H1 (cell line): Measurements from ENCODE around the gene SLC24A3. TPM values are rescaled to one million over a fixed set of nuclear protein-coding genes. Genes with fewer than 3 reads are reported as not detected.

Experiments
- CTCF ChIA-PET: fragments of 300-600 bp; sonication (Branson Sonifier 250); formaldehyde crosslinking; loops from one replicate; lab custom pipeline; 2021; ENCODE audit not compliant: partially characterized antibody; lab: Charles Lee
- POLR2A ChIA-PET: fragments of 300-600 bp; sonication (Branson Sonifier 250); formaldehyde crosslinking; loops from one replicate; lab custom pipeline; 2021; ENCODE audit warnings: inconsistent platforms; ENCODE audit not compliant: partially characterized antibody; lab: Charles Lee
- DNase-seq, 2 experiments: peaks; one replicate each; pipeline versions ENCODE4 v3.0.0 to v3.0.0-alpha.2; 2010 to 2022; ENCODE audit warnings: low spot score in 2 of 2, low read depth in 1 of 2, mixed read lengths in 1 of 2
- FAIRE-seq: peaks from 2 replicates; lab custom pipeline; 2011; peaks lifted over from hg19 to GRCh38; lab: Jason Lieb, UNC
- H2AFZ ChIP-seq: 2 replicates; pipeline ENCODE4 v1.8.1; 2012; ENCODE audit warnings: low read length, inconsistent platforms
- H2AK5ac ChIP-seq: 2 replicates; pipeline ENCODE4 v1.6.1; 2013; ENCODE audit warnings: low read depth, low read length
- H2BK120ac ChIP-seq: replicated peaks from 2 replicates; pipeline ENCODE3; 2013; ENCODE audit warnings: low read depth, low read length, inconsistent platforms
- H2BK12ac ChIP-seq: 2 replicates; pipeline ENCODE4 v1.6.1; 2013; ENCODE audit warnings: low read depth, low read length
- H2BK15ac ChIP-seq: 2 replicates; pipeline ENCODE4 v1.6.1; 2013; ENCODE audit warnings: low read length
- H2BK20ac ChIP-seq: 2 replicates; pipeline ENCODE4 v1.6.1; 2013; ENCODE audit warnings: low read length
- H2BK5ac ChIP-seq: 2 replicates; pipeline ENCODE4 v1.6.1; 2013; ENCODE audit warnings: low read depth, low read length
- H3K14ac ChIP-seq: 2 replicates; pipeline ENCODE4 v1.6.1; 2013; ENCODE audit warnings: inconsistent platforms; ENCODE audit not compliant: insufficient read length
- H3K18ac ChIP-seq: 2 replicates; pipeline ENCODE4 v1.6.1; 2013; ENCODE audit warnings: low read length; ENCODE audit errors: extremely low read depth
- H3K23ac ChIP-seq: 2 replicates; pipeline ENCODE4 v1.6.1; 2013; ENCODE audit warnings: inconsistent platforms; ENCODE audit not compliant: insufficient read length
- H3K23me2 ChIP-seq: 2 replicates; pipeline ENCODE4 v1.6.1; 2013; ENCODE audit warnings: low read depth, low read length
- H3K27ac ChIP-seq: 2 replicates; pipeline ENCODE4 v1.6.1; 2011; ENCODE audit warnings: low read depth, low read length, inconsistent platforms
- H3K27me3 ChIP-seq, 4 experiments: replicated peaks in 1 of 4; 1 replicate in 1 of 4; 2 replicates in 3 of 4; pipeline versions ENCODE4 v1.6.1 to v1.8.1; 2011 to 2013; ENCODE audit warnings: low read length in 3 of 4, mild to moderate bottlenecking in 3 of 4, inconsistent platforms in 2 of 4, mixed read lengths in 2 of 4, moderate library complexity in 1 of 4; ENCODE audit not compliant: control insufficient read depth in 3 of 4, insufficient read depth in 3 of 4; ENCODE audit errors: extremely low read depth in 1 of 4
- H3K36me3 ChIP-seq, 4 experiments: 2 replicates each; pipeline versions ENCODE4 v1.6.1 to v1.8.1; 2011 to 2013; ENCODE audit warnings: mild to moderate bottlenecking in 4 of 4, low read length in 3 of 4, moderate library complexity in 2 of 4, control low read depth in 1 of 4, inconsistent platforms in 1 of 4; ENCODE audit not compliant: insufficient read depth in 4 of 4, control insufficient read depth in 2 of 4
- H3K4ac ChIP-seq: replicated peaks from 2 replicates; pipeline ENCODE3; 2013; ENCODE audit warnings: low read length, low read depth, mixed read lengths, inconsistent platforms; ENCODE audit not compliant: insufficient read length
- H3K4me1 ChIP-seq, 4 experiments: replicated peaks in 1 of 4; 1 replicate in 1 of 4; 2 replicates in 3 of 4; pipeline versions ENCODE4 v1.6.1 to v1.8.1; 2011 to 2013; ENCODE audit warnings: low read length in 3 of 4, inconsistent platforms in 2 of 4, mixed read lengths in 1 of 4; ENCODE audit not compliant: insufficient read depth in 4 of 4, control insufficient read depth in 3 of 4
- H3K4me2 ChIP-seq, 2 experiments: 2 replicates each; pipeline versions ENCODE4 v1.6.1 to v1.8.1; 2011 to 2013; ENCODE audit warnings: low read depth in 2 of 2, low read length in 2 of 2, control low read depth in 1 of 2, inconsistent platforms in 1 of 2, mild to moderate bottlenecking in 1 of 2; ENCODE audit not compliant: insufficient read depth in 1 of 2
- H3K4me3 ChIP-seq, 4 experiments: fragments of 200-600, 300-600 bp in 1 of 4; sonication (generic), shearing (Covaris generic), sonication (Bioruptor Twin) in 1 of 4; 2 replicates each; pipeline versions ENCODE4 v1.5.1 to v1.8.1; 2011 to 2016; ENCODE audit warnings: low read length in 4 of 4, low read depth in 3 of 4, control low read depth in 2 of 4, inconsistent platforms in 2 of 4, mild to moderate bottlenecking in 2 of 4, mixed read lengths in 1 of 4, moderate library complexity in 1 of 4; ENCODE audit not compliant: insufficient read depth in 2 of 4; ENCODE audit errors: extremely low read depth in 1 of 4
- H3K56ac ChIP-seq: replicated peaks from 2 replicates; pipeline ENCODE3; 2013; ENCODE audit warnings: low read depth, mild to moderate bottlenecking, mixed read lengths, low read length, inconsistent platforms; ENCODE audit not compliant: insufficient read length
- H3K79me1 ChIP-seq: 2 replicates; pipeline ENCODE4 v1.6.1; 2013; ENCODE audit warnings: low read depth, low read length, control low read depth
- H3K79me2 ChIP-seq, 2 experiments: 2 replicates each; pipeline versions ENCODE4 v1.6.1 to v1.8.1; 2012 to 2013; ENCODE audit warnings: low read length in 2 of 2, mild to moderate bottlenecking in 2 of 2, inconsistent platforms in 1 of 2; ENCODE audit not compliant: insufficient read depth in 2 of 2, control insufficient read depth in 1 of 2
- H3K9ac ChIP-seq, 4 experiments: replicated peaks in 1 of 4; 1 replicate in 1 of 4; 2 replicates in 3 of 4; pipeline versions ENCODE4 v1.6.1 to v1.8.1; 2011 to 2013; ENCODE audit warnings: low read depth in 3 of 4, low read length in 3 of 4, control low read depth in 2 of 4, mild to moderate bottlenecking in 2 of 4, moderate library complexity in 2 of 4, inconsistent platforms in 1 of 4; ENCODE audit errors: extremely low read depth in 1 of 4
- H3K9me3 ChIP-seq, 2 experiments: 2 replicates each; pipeline versions ENCODE4 v1.6.1 to v1.8.1; 2012 to 2013; ENCODE audit warnings: mild to moderate bottlenecking in 2 of 2, moderate library complexity in 2 of 2, control low read depth in 1 of 2, inconsistent platforms in 1 of 2, low read depth in 1 of 2, low read length in 1 of 2, mixed read lengths in 1 of 2; ENCODE audit not compliant: insufficient read depth in 2 of 2
- H4K20me1 ChIP-seq, 2 experiments: replicated peaks in 1 of 2; 2 replicates each; pipeline versions ENCODE3 to v1.8.1; 2011 to 2013; ENCODE audit warnings: inconsistent platforms in 2 of 2, low read length in 2 of 2, mild to moderate bottlenecking in 1 of 2; ENCODE audit not compliant: insufficient read depth in 2 of 2, control insufficient read depth in 1 of 2
- H4K5ac ChIP-seq: 2 replicates; pipeline ENCODE4 v1.6.1; 2013; ENCODE audit warnings: low read length, low read depth, mixed read lengths, inconsistent platforms; ENCODE audit not compliant: insufficient read length
- H4K8ac ChIP-seq: 2 replicates; pipeline ENCODE4 v1.8.0; 2013; ENCODE audit warnings: mild to moderate bottlenecking, moderate library complexity, low read length, inconsistent platforms; ENCODE audit not compliant: insufficient read depth; ENCODE audit errors: extremely low read depth
- H4K91ac ChIP-seq: replicated peaks from 2 replicates; pipeline ENCODE3; 2013; ENCODE audit warnings: low read length, mixed read lengths, inconsistent platforms; ENCODE audit not compliant: insufficient read length
- CBX5 ChIP-seq: fragments of 300-800, 300-1000 bp; sonication (generic); IDR thresholded peaks from 2 replicates; pipeline ENCODE4 v1.7.1; 2016; ENCODE audit warnings: antibody characterized with exemption, low read length, low read depth
- CHD2 ChIP-seq: IDR thresholded peaks from 2 replicates; pipeline ENCODE4 v1.6.1; 2012; ENCODE audit warnings: low read length, improper control_type of control experiment
- CTBP2 ChIP-seq: IDR thresholded peaks from 2 replicates; pipeline ENCODE4 v1.7.0; 2011; ENCODE audit warnings: borderline replicate concordance, mild to moderate bottlenecking, moderate library complexity, mixed read lengths, low read length; ENCODE audit not compliant: insufficient read depth, insufficient read length
- FOSL1 ChIP-seq: IDR thresholded peaks from 2 replicates; pipeline ENCODE4 v1.6.1; 2011; ENCODE audit warnings: mild to moderate bottlenecking, low read depth, low read length, moderate library complexity; ENCODE audit not compliant: insufficient read depth
- WGBS, 2 experiments: shearing (Covaris generic) in 1 of 2; methylation state at CpG; one replicate each; pipeline versions ENCODE4 v1.1.6 to v1.1.7; 2013 to 2015; ENCODE audit warnings: low lambda C conversion rate in 2 of 2, mixed read lengths in 2 of 2, inconsistent platforms in 1 of 2, low coverage in 1 of 2, missing lambda C conversion rate in 1 of 2; ENCODE audit not compliant: insufficient replicate concordance in 2 of 2, insufficient coverage in 1 of 2, insufficient read length in 1 of 2; ENCODE audit errors: extremely low coverage in 1 of 2, missing lambda C conversion rate in 1 of 2; 5-methylcytosine and 5-hydroxymethylcytosine counted together
- polyA plus RNA-seq, 7 experiments: library from polyadenylated mRNA; depleted of rRNA in 3 of 7; stranded (reverse) in 5 of 7; unstranded in 2 of 7; fragments of >200 nt in 5 of 7; fragments of 200-250 nt in 2 of 7; gene quantifications; 1 replicate in 5 of 7; 2 replicates in 1 of 7; 4 replicates in 1 of 7; pipeline versions ENCODE4 v1.2.1 to v1.2.3, GENCODE V29; 2011 to 2013; ENCODE audit warnings: missing spikeins in 2 of 7, mixed read lengths in 2 of 7
- total RNA-seq: library from RNA; stranded (reverse); fragmentation: NEBNext Ultra II Directional; extraction: Animal tissue kit (Norgen Biotek cat#: 25700); gene quantifications from 2 replicates; pipeline ENCODE4 v1.2.1, GENCODE V29; 2021
- TF ChIP-seq, protein P1 (sequence below): IDR thresholded peaks from 2 replicates; pipeline ENCODE4 v1.6.1; 2012; ENCODE audit warnings: inconsistent platforms

Gene SLC24A3
- total and polyA plus RNA-seq, 2 of the 8 experiments (the other 6 are each of a cell fraction or from before 2014, with no cell fraction given), result 4.5 to 6.3 TPM

GRCh38 chr20:19232997-19233794 lies 20.8 kb downstream of the SLC24A3 start:
- WGBS, 2 experiments, result 85% methylated on average over 12 of the region's 12 CpGs; no CpG with 5 or more reads in 1 of the 2 experiments

More at GRCh38 chr20:19232997-19233794, 20.8 kb downstream of the SLC24A3 start:
- Histone ChIP-seq H3K4me1 (no peaks in the 10 kb centered on the region), H3K23me2 (no peaks in the 10 kb centered on the region), H3K79me1 (no peaks in the 10 kb centered on the region), H2AK5ac (no peak overlapping the region), H2AFZ (no peak overlapping the region), H3K56ac (no peak overlapping the region), H2BK20ac (no peak overlapping the region), H3K4me2 (no peak overlapping the region), H3K14ac (no peak overlapping the region), H3K79me2 (no peaks in the 10 kb centered on the region), H3K36me3 (no peaks in the 10 kb centered on the region), H3K9me3 (no peaks in the 10 kb centered on the region), H2BK120ac (no peak overlapping the region), H4K8ac (no peak overlapping the region), H2BK12ac (no peak overlapping the region), H3K9ac (no peak overlapping the region), H3K27ac (no peak overlapping the region), H3K4ac (no peak overlapping the region), H2BK5ac (no peak overlapping the region), H3K23ac (no peak overlapping the region), H2BK15ac (no peak overlapping the region), H3K4me3 (no peak overlapping the region), H4K91ac (no peak overlapping the region), H3K18ac (no peak overlapping the region), H4K5ac (no peak overlapping the region), H3K27me3 (no peaks in the 10 kb centered on the region), H4K20me1 (no peaks in the 10 kb centered on the region)
- CTCF ChIA-PET, result interaction anchor here (2.0 kb wide), 1 partner anchor 20 kb away, joined by 6 read pairs; the partner anchor contains the start of gene SLC24A3
- POLR2A ChIA-PET, result no interaction called here
- TF ChIP-seq CBX5 (no peak), CTBP2 (no peak), CHD2 (no peak), FOSL1 (no peak)
- TF ChIP-seq, protein P1, sequence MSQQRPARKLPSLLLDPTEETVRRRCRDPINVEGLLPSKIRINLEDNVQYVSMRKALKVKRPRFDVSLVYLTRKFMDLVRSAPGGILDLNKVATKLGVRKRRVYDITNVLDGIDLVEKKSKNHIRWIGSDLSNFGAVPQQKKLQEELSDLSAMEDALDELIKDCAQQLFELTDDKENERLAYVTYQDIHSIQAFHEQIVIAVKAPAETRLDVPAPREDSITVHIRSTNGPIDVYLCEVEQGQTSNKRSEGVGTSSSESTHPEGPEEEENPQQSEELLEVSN, result no peak
- FAIRE-seq, result no peak
- no peak for DNase-seq
